IMR-90 (cell line): ENCODE data around the gene ZFX. TPM values are rescaled to one million over a fixed set of nuclear protein-coding genes. Genes with fewer than 3 reads are reported as not detected.

Experiments
- ATAC-seq: fragments of 200-7000 bp; cut with Tn5 transposase; 2 replicates; pipeline ENCODE4 v1.9.1; 2020; ENCODE audit warnings: low read depth, mild to moderate bottlenecking, moderate library complexity
- BruUV-seq: library from RNA; stranded (reverse); fragments of 400-500 nt; replicated peaks from 2 replicates; lab custom pipeline; 2021; lab: Mats Ljungman, UMichigan
- CTCF ChIA-PET: fragments of 300-600 bp; formaldehyde crosslinking; extraction: SDS; loops from one replicate; lab custom pipeline; 2021; ENCODE audit warnings: antibody characterized with exemption; lab: Yijun Ruan, JAX
- POLR2A ChIA-PET: fragments of 300-600 bp; sonication (Branson Sonifier 250); formaldehyde crosslinking; loops from one replicate; lab custom pipeline; 2022; ENCODE audit warnings: antibody characterized with exemption; ENCODE audit not compliant: unreplicated experiment; lab: Charles Lee
- DNase-seq: peaks from one replicate; pipeline ENCODE4 v3.0.0; 2013
- H2AFZ ChIP-seq: replicated peaks from 2 replicates; pipeline ENCODE3; 2013; ENCODE audit warnings: low read length, mild to moderate bottlenecking; ENCODE audit not compliant: poor library complexity
- H2AK5ac ChIP-seq: 2 replicates; pipeline ENCODE4 v1.6.1; 2013; ENCODE audit warnings: low read depth, low read length, inconsistent platforms
- H2AK9ac ChIP-seq: replicated peaks from 2 replicates; pipeline ENCODE3; 2013; ENCODE audit warnings: mild to moderate bottlenecking, low read depth, low read length, moderate library complexity; ENCODE audit not compliant: poor library complexity
- H2BK120ac ChIP-seq: 2 replicates; pipeline ENCODE4 v1.6.1; 2013; ENCODE audit warnings: low read depth, low read length, inconsistent platforms
- H2BK15ac ChIP-seq: 3 replicates; pipeline ENCODE4 v1.6.1; 2013; ENCODE audit warnings: low read depth, low read length, inconsistent platforms
- H2BK20ac ChIP-seq: 2 replicates; pipeline ENCODE4 v1.6.1; 2013; ENCODE audit warnings: low read depth, mild to moderate bottlenecking, inconsistent platforms, low read length, moderate library complexity
- H2BK5ac ChIP-seq: 2 replicates; pipeline ENCODE4 v1.6.1; 2013; ENCODE audit warnings: mild to moderate bottlenecking, low read depth, low read length, inconsistent platforms; ENCODE audit not compliant: poor library complexity, severe bottlenecking
- H3K14ac ChIP-seq: replicated peaks from 2 replicates; pipeline ENCODE4 v1.6.1; 2013; ENCODE audit warnings: low read depth, low read length, inconsistent platforms
- H3K18ac ChIP-seq: 2 replicates; pipeline ENCODE4 v1.6.1; 2013; ENCODE audit warnings: low read depth, low read length, control low read depth
- H3K23ac ChIP-seq: 2 replicates; pipeline ENCODE4 v1.6.1; 2013; ENCODE audit warnings: low read depth, low read length, inconsistent platforms
- H3K27ac ChIP-seq: 2 replicates; pipeline ENCODE4 v1.5.1; 2013; ENCODE audit warnings: mild to moderate bottlenecking, control low read depth, low read length; ENCODE audit not compliant: insufficient read depth
- H3K27me3 ChIP-seq: 2 replicates; pipeline ENCODE4 v1.6.1; 2013; ENCODE audit warnings: low read length; ENCODE audit not compliant: control insufficient read depth, insufficient read depth
- H3K36me3 ChIP-seq: 2 replicates; pipeline ENCODE4 v1.6.1; 2013; ENCODE audit warnings: low read length, mixed read lengths; ENCODE audit not compliant: control insufficient read depth, insufficient read depth
- H3K4ac ChIP-seq: 2 replicates; pipeline ENCODE4 v1.6.1; 2013; ENCODE audit warnings: low read depth, low read length, inconsistent platforms
- H3K4me1 ChIP-seq: 2 replicates; pipeline ENCODE4 v1.6.1; 2013; ENCODE audit warnings: low read length, mixed read lengths; ENCODE audit not compliant: control insufficient read depth, insufficient read depth
- H3K4me2 ChIP-seq: 2 replicates; pipeline ENCODE4 v1.6.1; 2013; ENCODE audit warnings: low read depth, mild to moderate bottlenecking, control low read depth, low read length, moderate library complexity
- H3K4me3 ChIP-seq: 2 replicates; pipeline ENCODE4 v1.5.1; 2013; ENCODE audit warnings: low read depth, mild to moderate bottlenecking, control low read depth, low read length, moderate library complexity; ENCODE audit not compliant: insufficient read depth
- H3K56ac ChIP-seq: 2 replicates; pipeline ENCODE4 v1.6.1; 2013; ENCODE audit warnings: low read length, inconsistent platforms; ENCODE audit not compliant: insufficient read depth; ENCODE audit errors: extremely low read depth
- H3K79me1 ChIP-seq, 2 experiments: 2 replicates each; pipeline ENCODE4 v1.6.1; 2013; ENCODE audit warnings: low read length in 2 of 2, inconsistent platforms in 1 of 2, low read depth in 1 of 2
- H3K9ac ChIP-seq: 2 replicates; pipeline ENCODE4 v1.6.1; 2013; ENCODE audit warnings: low read depth, low read length, control low read depth
- H3K9me1 ChIP-seq: 2 replicates; pipeline ENCODE4 v1.6.1; 2013; ENCODE audit warnings: low read length, inconsistent platforms; ENCODE audit not compliant: insufficient read depth
- H3K9me3 ChIP-seq: 2 replicates; pipeline ENCODE4 v1.6.1; 2013; ENCODE audit warnings: low read length; ENCODE audit not compliant: control insufficient read depth, insufficient read depth
- H4K20me1 ChIP-seq: 2 replicates; pipeline ENCODE4 v1.6.1; 2013; ENCODE audit warnings: low read length, inconsistent platforms; ENCODE audit not compliant: insufficient read depth
- H4K5ac ChIP-seq: 2 replicates; pipeline ENCODE4 v1.6.1; 2013; ENCODE audit warnings: mild to moderate bottlenecking, low read depth, low read length, control low read depth
- H4K8ac ChIP-seq, 2 experiments: 2 replicates each; pipeline ENCODE4 v1.6.1; 2013; ENCODE audit warnings: low read depth in 2 of 2, low read length in 2 of 2, control low read depth in 1 of 2, inconsistent platforms in 1 of 2
- H4K91ac ChIP-seq: 2 replicates; pipeline ENCODE4 v1.6.1; 2013; ENCODE audit warnings: low read depth, low read length, inconsistent platforms; ENCODE audit not compliant: insufficient read depth
- BHLHE40 ChIP-seq: fragments of 150-350 bp; IDR thresholded peaks from 2 replicates; pipeline ENCODE4 v1.6.1; 2016; ENCODE audit warnings: mild to moderate bottlenecking, low read depth, low read length
- CEBPB ChIP-seq: IDR thresholded peaks from 2 replicates; pipeline ENCODE4 v1.6.1; 2012; ENCODE audit warnings: low read depth, low read length, improper control_type of control experiment
- CHD1 ChIP-seq: IDR thresholded peaks from 2 replicates; pipeline ENCODE4 v1.6.1; 2012; ENCODE audit warnings: low read depth, low read length, improper control_type of control experiment
- FOS ChIP-seq: fragments of 150-350 bp; IDR thresholded peaks from 2 replicates; pipeline ENCODE4 v1.6.1; 2016; ENCODE audit warnings: low read depth, low read length
- MAFK ChIP-seq: IDR thresholded peaks from 2 replicates; pipeline ENCODE4 v1.6.1; 2012; ENCODE audit warnings: low read depth, low read length, improper control_type of control experiment
- MAZ ChIP-seq: IDR thresholded peaks from 2 replicates; pipeline ENCODE4 v1.6.1; 2012; ENCODE audit warnings: low read depth, mild to moderate bottlenecking, low read length, improper control_type of control experiment, moderate library complexity, borderline replicate concordance
- MXI1 ChIP-seq: IDR thresholded peaks from 2 replicates; pipeline ENCODE4 v1.6.1; 2012; ENCODE audit warnings: low read depth, mild to moderate bottlenecking, low read length, moderate library complexity, borderline replicate concordance
- NFE2L2 ChIP-seq: fragments of 150-350 bp; IDR thresholded peaks from 2 replicates; pipeline ENCODE4 v1.6.1; 2016; ENCODE audit warnings: low read depth, mild to moderate bottlenecking, low read length
- POLR2A ChIP-seq: IDR thresholded peaks from 2 replicates; pipeline ENCODE4 v1.6.1; 2012; ENCODE audit warnings: mild to moderate bottlenecking, low read depth, low read length
- RAD21 ChIP-seq: IDR thresholded peaks from 2 replicates; pipeline ENCODE4 v1.6.1; 2012; ENCODE audit warnings: low read length, improper control_type of control experiment
- RCOR1 ChIP-seq: IDR thresholded peaks from 2 replicates; pipeline ENCODE4 v1.6.1; 2012; ENCODE audit warnings: mild to moderate bottlenecking, low read length, improper control_type of control experiment; ENCODE audit not compliant: insufficient replicate concordance
- RFX5 ChIP-seq: IDR thresholded peaks from 2 replicates; pipeline ENCODE4 v1.8.0; 2012; ENCODE audit warnings: low read depth, mild to moderate bottlenecking, low read length, moderate library complexity
- SMC3 ChIP-seq: fragments of 150-350 bp; IDR thresholded peaks from 2 replicates; pipeline ENCODE4 v1.6.1; 2016; ENCODE audit warnings: low read depth, mild to moderate bottlenecking, antibody characterized with exemption, low read length, moderate library complexity
- whole genome bisulfite sequencing, 2 experiments: methylation state at CpG; one replicate each; pipeline versions ENCODE4 v1.1.5 to v1.1.7; 2013; ENCODE audit warnings: missing lambda C conversion rate in 2 of 2; ENCODE audit not compliant: insufficient read length in 1 of 2; ENCODE audit errors: extremely low coverage in 2 of 2; 5-methylcytosine and 5-hydroxymethylcytosine counted together
- dilution Hi-C: fragments of 300-500 bp; cut with HindIII; formaldehyde crosslinking; loops from one replicate; pipeline ENCODE4 v1.14.3; 2018; ENCODE audit warnings: low sequenced_read_pairs; ENCODE audit not compliant: unreplicated experiment
- in situ Hi-C: fragments of 300-500 bp; cut with MboI; formaldehyde crosslinking; loops from 3 replicates; pipeline ENCODE4 v1.14.3; 2019; ENCODE audit warnings: low sequenced_read_pairs, inconsistent platforms, mixed read lengths
- intact Hi-C: fragments of 100-400 bp; cut with micrococcal nuclease; formaldehyde crosslinking; loops from 2 replicates; pipeline ENCODE4 v1.10.0; 2022
- polyA plus RNA-seq, 3 experiments: library from polyadenylated mRNA; depleted of rRNA; stranded (reverse); fragments of >200 nt; gene quantifications; 2 replicates each; pipeline ENCODE4 v1.2.3, GENCODE V29; 2012; ENCODE audit warnings: low replicate concordance in 1 of 3
- total RNA-seq: library from RNA; depleted of rRNA; stranded (reverse); fragments of >200 nt; gene quantifications from 2 replicates; pipeline ENCODE4 v1.2.3, GENCODE V29; 2012
- TF ChIP-seq, protein P1 (sequence below): fragments of 150-350 bp; IDR thresholded peaks from 2 replicates; pipeline ENCODE4 v1.6.1; 2016; ENCODE audit warnings: low read depth, mild to moderate bottlenecking, low read length, moderate library complexity, borderline replicate concordance
- TF ChIP-seq, protein P2 (sequence below): conservative IDR thresholded peaks from 2 replicates; pipeline ENCODE4 v1.5.1; 2012; ENCODE audit warnings: mild to moderate bottlenecking, low read depth, low read length, improper control_type of control experiment
- TF ChIP-seq, protein P3 (sequence below): fragments of 150-350 bp; IDR thresholded peaks from 2 replicates; pipeline ENCODE4 v1.6.1; 2017; ENCODE audit warnings: mild to moderate bottlenecking, antibody characterized with exemption, low read length, low read depth

The ZFX gene
- total and polyA plus RNA-seq, 2 of the 4 experiments (the other 2 are of a cell fraction), result 16.0 to 99.3 TPM

DNA sequence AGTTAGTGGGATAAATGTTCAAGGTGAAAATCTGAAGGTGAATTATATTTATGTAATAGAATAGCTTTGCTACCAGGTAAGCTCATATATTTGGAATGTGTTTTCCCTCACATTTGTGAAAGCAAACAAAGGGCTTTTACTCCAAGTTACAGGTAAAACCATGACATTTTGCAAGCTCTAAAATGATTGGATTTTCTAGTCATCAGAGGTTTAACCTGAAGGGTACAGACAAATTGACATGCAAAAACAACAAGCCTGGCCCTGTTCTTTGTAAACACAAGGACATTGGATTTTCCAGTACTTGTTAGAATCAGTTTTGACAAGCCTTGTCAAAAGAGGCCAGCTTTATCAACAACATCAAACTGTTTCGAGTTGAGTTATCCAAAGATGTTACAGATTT lies 51.7 kb downstream of the ZFX start:
- Histone ChIP-seq H3K27me3 (no peaks in the 10 kb centered on the region), H4K8ac (no peak overlapping the region), H3K27ac (no peak overlapping the region), H3K56ac (no peak overlapping the region), H3K4ac (no peak overlapping the region), H3K4me2 (no peak overlapping the region), H2BK15ac (no peak overlapping the region), H2BK120ac (no peak overlapping the region), H3K9ac (no peak overlapping the region), H3K23ac (no peak overlapping the region), H3K4me1 (peaks cover 1% of the 10 kb centered on the region; the same call in 1 of the 2 replicates), H2AK9ac (no peak overlapping the region), H2AK5ac (no peak overlapping the region), H4K5ac (no peak overlapping the region), H2AFZ (no peak overlapping the region), H3K4me3 (no peak overlapping the region), H3K18ac (no peak overlapping the region), H4K20me1 (peaks cover 60% of the 10 kb centered on the region), H3K14ac (no peak overlapping the region), H3K9me1 (peaks cover 22% of the 10 kb centered on the region), H4K91ac (no peak overlapping the region), H3K79me1 (peaks cover 22 to 71% of the 10 kb centered on the region in 2 experiments), H2BK20ac (no peak overlapping the region), H2BK5ac (no peak overlapping the region), H3K36me3 (peaks cover 15% of the 10 kb centered on the region), H3K9me3 (no peaks in the 10 kb centered on the region)
- dilution Hi-C loops (no loop called here), in situ Hi-C loops (no loop called here), intact Hi-C loops (no loop called here)
- CTCF ChIA-PET, result no interaction called here
- no peak for TF ChIP-seq SMC3
- TF ChIP-seq NFE2L2, result no peak
- no peak for TF ChIP-seq POLR2A
- TF ChIP-seq MAFK, result no peak
- TF ChIP-seq RFX5, result no peak
- TF ChIP-seq, protein P1, sequence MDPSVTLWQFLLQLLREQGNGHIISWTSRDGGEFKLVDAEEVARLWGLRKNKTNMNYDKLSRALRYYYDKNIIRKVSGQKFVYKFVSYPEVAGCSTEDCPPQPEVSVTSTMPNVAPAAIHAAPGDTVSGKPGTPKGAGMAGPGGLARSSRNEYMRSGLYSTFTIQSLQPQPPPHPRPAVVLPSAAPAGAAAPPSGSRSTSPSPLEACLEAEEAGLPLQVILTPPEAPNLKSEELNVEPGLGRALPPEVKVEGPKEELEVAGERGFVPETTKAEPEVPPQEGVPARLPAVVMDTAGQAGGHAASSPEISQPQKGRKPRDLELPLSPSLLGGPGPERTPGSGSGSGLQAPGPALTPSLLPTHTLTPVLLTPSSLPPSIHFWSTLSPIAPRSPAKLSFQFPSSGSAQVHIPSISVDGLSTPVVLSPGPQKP, result no peak
- no peak for TF ChIP-seq FOS
- TF ChIP-seq, protein P2, sequence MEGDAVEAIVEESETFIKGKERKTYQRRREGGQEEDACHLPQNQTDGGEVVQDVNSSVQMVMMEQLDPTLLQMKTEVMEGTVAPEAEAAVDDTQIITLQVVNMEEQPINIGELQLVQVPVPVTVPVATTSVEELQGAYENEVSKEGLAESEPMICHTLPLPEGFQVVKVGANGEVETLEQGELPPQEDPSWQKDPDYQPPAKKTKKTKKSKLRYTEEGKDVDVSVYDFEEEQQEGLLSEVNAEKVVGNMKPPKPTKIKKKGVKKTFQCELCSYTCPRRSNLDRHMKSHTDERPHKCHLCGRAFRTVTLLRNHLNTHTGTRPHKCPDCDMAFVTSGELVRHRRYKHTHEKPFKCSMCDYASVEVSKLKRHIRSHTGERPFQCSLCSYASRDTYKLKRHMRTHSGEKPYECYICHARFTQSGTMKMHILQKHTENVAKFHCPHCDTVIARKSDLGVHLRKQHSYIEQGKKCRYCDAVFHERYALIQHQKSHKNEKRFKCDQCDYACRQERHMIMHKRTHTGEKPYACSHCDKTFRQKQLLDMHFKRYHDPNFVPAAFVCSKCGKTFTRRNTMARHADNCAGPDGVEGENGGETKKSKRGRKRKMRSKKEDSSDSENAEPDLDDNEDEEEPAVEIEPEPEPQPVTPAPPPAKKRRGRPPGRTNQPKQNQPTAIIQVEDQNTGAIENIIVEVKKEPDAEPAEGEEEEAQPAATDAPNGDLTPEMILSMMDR, result no peak
- no peak for TF ChIP-seq BHLHE40
- no peak for TF ChIP-seq MXI1
- TF ChIP-seq CHD1, result no peak
- TF ChIP-seq MAZ, result no peak
- TF ChIP-seq RCOR1, result no peak
- TF ChIP-seq RAD21, result no peak
- TF ChIP-seq CEBPB, result no peak
- TF ChIP-seq, protein P3, sequence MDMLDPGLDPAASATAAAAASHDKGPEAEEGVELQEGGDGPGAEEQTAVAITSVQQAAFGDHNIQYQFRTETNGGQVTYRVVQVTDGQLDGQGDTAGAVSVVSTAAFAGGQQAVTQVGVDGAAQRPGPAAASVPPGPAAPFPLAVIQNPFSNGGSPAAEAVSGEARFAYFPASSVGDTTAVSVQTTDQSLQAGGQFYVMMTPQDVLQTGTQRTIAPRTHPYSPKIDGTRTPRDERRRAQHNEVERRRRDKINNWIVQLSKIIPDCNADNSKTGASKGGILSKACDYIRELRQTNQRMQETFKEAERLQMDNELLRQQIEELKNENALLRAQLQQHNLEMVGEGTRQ, result no peak
- POLR2A ChIA-PET, result no interaction called here
- ATAC-seq (no peak), DNase-seq (no peak)
- BruUV-seq, result no TSS peak
- no CpG with 5 or more reads among the region's 1 CpG for WGBS, 2 experiments
